HCT116 (cell line): ENCODE data around the gene INO80C.

ENCODE experiments used
- POLR2A ChIP-seq: IDR thresholded peaks from 2 replicates; pipeline ENCODE4 v1.7.0; 2011; ENCODE audit warnings: borderline replicate concordance; ENCODE audit not compliant: insufficient read depth, insufficient read length; ENCODE audit errors: extremely low read depth
- POLR2AphosphoS5 ChIP-seq: IDR thresholded peaks from 2 replicates; pipeline ENCODE4 v1.6.1; 2011; ENCODE audit warnings: mild to moderate bottlenecking, low read depth, low read length, moderate library complexity
- ZNF274 ChIP-seq: fragments of 200-500 bp; sonication (Bioruptor generic); IDR thresholded peaks from 2 replicates; pipeline ENCODE4 v1.6.1; 2014; ENCODE audit warnings: mild to moderate bottlenecking, low read depth, low read length, inconsistent platforms
- TF ChIP-seq, protein P1 (sequence below): IDR thresholded peaks from 2 replicates; pipeline ENCODE4 v1.6.1; 2012; ENCODE audit warnings: low read depth
- TF ChIP-seq, protein P2 (sequence below), 3 experiments: fragments of 200-600 bp in 1 of 3; sonication (generic) in 1 of 3; IDR thresholded peaks in 2 of 3; conservative IDR thresholded peaks in 1 of 3; 2 replicates each; pipeline ENCODE4 v1.5.1; 2012 to 2017; ENCODE audit warnings: low read depth in 2 of 3, low read length in 2 of 3, antibody characterized with exemption in 1 of 3, borderline replicate concordance in 1 of 3, control low read depth in 1 of 3, mild to moderate bottlenecking in 1 of 3, mixed read lengths in 1 of 3, mixed run types in 1 of 3, moderate library complexity in 1 of 3; ENCODE audit not compliant: insufficient read depth in 1 of 3

DNA sequence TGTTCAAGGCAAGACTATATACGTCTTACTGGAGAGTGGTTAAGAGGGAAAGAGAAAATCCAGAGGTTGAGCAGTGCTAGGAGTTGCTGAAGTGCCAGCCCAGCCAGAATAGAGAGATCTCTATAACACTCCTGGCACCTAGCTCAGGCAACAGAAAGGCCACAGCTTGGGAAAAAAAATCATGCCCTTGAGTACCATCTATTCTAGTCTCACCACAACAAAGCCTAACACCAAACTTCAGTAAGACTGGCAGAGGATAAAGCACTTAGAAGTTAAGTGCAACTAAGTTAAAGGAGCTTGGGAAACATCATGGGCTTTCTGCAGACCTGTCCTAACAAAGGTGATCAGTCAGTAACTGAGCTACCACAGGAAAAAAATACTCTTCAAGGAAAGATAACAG is 24.2 kb downstream of the INO80C start:
- TF ChIP-seq ZNF274 (no peak), POLR2A (no peak), POLR2AphosphoS5 (no peak)
- TF ChIP-seq, protein P1, sequence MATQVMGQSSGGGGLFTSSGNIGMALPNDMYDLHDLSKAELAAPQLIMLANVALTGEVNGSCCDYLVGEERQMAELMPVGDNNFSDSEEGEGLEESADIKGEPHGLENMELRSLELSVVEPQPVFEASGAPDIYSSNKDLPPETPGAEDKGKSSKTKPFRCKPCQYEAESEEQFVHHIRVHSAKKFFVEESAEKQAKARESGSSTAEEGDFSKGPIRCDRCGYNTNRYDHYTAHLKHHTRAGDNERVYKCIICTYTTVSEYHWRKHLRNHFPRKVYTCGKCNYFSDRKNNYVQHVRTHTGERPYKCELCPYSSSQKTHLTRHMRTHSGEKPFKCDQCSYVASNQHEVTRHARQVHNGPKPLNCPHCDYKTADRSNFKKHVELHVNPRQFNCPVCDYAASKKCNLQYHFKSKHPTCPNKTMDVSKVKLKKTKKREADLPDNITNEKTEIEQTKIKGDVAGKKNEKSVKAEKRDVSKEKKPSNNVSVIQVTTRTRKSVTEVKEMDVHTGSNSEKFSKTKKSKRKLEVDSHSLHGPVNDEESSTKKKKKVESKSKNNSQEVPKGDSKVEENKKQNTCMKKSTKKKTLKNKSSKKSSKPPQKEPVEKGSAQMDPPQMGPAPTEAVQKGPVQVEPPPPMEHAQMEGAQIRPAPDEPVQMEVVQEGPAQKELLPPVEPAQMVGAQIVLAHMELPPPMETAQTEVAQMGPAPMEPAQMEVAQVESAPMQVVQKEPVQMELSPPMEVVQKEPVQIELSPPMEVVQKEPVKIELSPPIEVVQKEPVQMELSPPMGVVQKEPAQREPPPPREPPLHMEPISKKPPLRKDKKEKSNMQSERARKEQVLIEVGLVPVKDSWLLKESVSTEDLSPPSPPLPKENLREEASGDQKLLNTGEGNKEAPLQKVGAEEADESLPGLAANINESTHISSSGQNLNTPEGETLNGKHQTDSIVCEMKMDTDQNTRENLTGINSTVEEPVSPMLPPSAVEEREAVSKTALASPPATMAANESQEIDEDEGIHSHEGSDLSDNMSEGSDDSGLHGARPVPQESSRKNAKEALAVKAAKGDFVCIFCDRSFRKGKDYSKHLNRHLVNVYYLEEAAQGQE = no peak
- TF ChIP-seq, protein P2, sequence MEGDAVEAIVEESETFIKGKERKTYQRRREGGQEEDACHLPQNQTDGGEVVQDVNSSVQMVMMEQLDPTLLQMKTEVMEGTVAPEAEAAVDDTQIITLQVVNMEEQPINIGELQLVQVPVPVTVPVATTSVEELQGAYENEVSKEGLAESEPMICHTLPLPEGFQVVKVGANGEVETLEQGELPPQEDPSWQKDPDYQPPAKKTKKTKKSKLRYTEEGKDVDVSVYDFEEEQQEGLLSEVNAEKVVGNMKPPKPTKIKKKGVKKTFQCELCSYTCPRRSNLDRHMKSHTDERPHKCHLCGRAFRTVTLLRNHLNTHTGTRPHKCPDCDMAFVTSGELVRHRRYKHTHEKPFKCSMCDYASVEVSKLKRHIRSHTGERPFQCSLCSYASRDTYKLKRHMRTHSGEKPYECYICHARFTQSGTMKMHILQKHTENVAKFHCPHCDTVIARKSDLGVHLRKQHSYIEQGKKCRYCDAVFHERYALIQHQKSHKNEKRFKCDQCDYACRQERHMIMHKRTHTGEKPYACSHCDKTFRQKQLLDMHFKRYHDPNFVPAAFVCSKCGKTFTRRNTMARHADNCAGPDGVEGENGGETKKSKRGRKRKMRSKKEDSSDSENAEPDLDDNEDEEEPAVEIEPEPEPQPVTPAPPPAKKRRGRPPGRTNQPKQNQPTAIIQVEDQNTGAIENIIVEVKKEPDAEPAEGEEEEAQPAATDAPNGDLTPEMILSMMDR (IDR thresholded peaks at IDR 0.05 in 2 of 3, conservative IDR thresholded peaks at IDR 0.05 in 1 of 3; ENCODE audit: borderline replicate concordance in 1 of 3, insufficient read depth in 1 of 3, low read depth in 2 of 3, low read length in 2 of 3) = no peak
